Measurements from ENCODE around the gene MAD1L1. TPM values are rescaled to one million over a fixed set of nuclear protein-coding genes. Genes with fewer than 3 reads are reported as not detected.

MAD1L1 gene
- total RNA-seq, 1 donor from 2014 or later = 32.7 TPM

DNA sequence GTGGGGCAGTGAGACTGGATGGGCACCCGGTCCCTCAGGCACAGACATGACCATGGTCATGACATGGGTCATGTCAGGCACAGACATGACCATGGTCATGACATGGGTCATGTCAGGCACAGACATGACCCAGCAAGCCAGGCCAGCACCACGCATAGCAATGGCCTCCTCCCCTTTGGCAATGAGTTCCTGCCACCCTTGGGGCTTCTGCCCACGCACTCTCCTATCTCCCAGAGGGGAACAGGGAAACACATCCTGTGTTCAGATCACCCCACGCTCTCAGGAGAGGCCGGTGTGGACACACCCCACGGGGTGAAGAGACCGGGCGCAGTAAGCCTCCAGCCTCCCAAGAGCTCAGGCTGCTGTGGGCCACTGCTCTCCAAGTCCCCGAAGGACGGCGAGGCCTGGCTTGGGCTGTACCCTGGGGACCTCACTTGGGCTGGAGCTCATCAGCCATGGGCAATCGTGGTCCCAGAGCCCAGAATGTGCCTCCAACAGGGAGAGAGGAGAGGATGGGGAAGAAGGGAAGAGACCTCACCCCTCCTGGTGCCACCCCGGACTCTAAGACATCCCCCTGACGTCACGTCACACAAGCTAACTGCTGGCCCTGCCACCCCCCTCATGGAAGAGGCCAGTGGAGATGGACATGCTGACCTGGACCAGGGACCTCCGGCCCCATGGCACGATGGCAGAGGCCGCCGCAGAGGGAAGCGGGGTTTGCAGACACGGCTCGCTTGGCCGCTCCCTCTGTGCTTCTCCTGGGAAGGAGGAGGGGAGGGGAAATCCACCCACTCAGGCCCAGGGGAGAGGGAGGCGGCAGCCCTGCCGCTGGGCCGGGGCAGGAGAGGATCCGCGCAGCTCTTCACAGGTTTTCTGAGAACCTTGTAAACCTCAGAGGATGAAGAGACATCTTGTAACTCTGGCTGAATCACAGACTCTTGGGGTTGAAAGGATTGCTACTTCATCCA lies 293.0 kb downstream of the MAD1L1 start:
- Mint-ChIP-seq H3K9me3 (ENCODE audit: unreplicated experiment) (no peaks in the 10 kb centered on the region), H3K27me3 (ENCODE audit: unreplicated experiment) (no peaks in the 10 kb centered on the region), H3K36me3 (ENCODE audit: unreplicated experiment) (peaks cover 3% of the 10 kb centered on the region), H3K27ac (ENCODE audit: unreplicated experiment) (no peak overlapping the region), H3K4me1 (ENCODE audit: unreplicated experiment) (peaks cover 23% of the 10 kb centered on the region), H3K4me3 (ENCODE audit: unreplicated experiment) (no peak overlapping the region)
- DNase-seq (ENCODE audit: extremely low spot score, unreplicated experiment) = no peak
- no peak for TF ChIP-seq CTCF (IDR thresholded peaks at IDR 0.05)

DNA sequence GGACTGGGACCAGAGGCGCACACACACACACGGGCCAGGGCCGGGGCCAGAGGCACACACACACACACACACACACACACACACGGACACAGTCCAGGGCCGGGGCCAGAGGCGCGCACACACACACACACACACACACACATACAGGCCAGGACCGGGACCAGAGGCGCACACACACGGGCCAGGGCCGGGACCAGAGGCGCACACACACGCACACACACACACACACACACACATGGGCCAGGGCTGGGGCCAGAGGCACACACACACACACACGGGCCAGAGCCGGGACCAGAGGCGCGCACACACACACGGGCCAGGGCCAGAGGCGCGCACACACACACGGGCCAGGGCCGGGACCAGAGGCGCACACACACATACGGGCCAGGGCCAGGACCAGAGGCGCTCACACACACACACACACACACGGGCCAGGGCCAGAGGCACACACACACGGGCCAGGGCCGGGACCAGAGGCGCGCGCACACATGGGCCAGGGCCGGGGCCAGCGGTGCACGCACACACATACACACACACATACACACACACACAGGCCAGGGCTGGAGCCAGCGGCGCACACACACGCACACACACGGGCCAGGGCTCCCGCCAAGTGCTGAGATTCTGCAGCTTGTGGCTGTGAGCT lies 293.8 kb downstream of the MAD1L1 start:
- no peak for TF ChIP-seq CTCF (IDR thresholded peaks at IDR 0.05)
- no peak for DNase-seq (ENCODE audit: extremely low spot score, unreplicated experiment)
- no peak overlapping the region for H3K27ac Mint-ChIP-seq (ENCODE audit: unreplicated experiment)

DNA sequence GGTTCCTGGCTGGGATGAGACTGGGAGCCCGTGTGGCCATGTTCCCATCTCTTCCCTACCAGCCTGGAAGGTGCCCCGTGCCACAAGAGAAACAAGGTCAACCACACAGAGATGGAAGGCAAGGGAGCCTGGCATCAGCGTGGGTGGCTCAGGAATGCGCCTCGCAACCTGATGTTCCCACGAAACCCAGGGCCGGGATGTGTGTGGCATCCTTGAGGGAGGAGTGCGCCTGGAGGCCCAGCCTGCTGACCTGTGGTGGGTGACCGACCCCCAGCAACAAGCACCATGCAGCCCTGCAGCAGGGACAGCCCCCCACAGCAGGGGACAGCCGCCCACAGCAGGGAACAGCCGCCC lies 295.5 kb downstream of the MAD1L1 start:
- H3K27ac Mint-ChIP-seq (ENCODE audit: unreplicated experiment) = no peak overlapping the region
- no peak for TF ChIP-seq CTCF (IDR thresholded peaks at IDR 0.05)

More for the DNA sequence above, 293.8 kb downstream of the MAD1L1 start:
- peaks cover 18% of the 10 kb centered on the region for H3K4me1 Mint-ChIP-seq (ENCODE audit: unreplicated experiment)
- no peaks in the 10 kb centered on the region for H3K27me3 Mint-ChIP-seq (ENCODE audit: unreplicated experiment)
- H3K9me3 Mint-ChIP-seq (ENCODE audit: unreplicated experiment) = no peaks in the 10 kb centered on the region
- peaks cover 5% of the 10 kb centered on the region for H3K36me3 Mint-ChIP-seq (ENCODE audit: unreplicated experiment)
- no peak overlapping the region for H3K4me3 Mint-ChIP-seq (ENCODE audit: unreplicated experiment)

DNA sequence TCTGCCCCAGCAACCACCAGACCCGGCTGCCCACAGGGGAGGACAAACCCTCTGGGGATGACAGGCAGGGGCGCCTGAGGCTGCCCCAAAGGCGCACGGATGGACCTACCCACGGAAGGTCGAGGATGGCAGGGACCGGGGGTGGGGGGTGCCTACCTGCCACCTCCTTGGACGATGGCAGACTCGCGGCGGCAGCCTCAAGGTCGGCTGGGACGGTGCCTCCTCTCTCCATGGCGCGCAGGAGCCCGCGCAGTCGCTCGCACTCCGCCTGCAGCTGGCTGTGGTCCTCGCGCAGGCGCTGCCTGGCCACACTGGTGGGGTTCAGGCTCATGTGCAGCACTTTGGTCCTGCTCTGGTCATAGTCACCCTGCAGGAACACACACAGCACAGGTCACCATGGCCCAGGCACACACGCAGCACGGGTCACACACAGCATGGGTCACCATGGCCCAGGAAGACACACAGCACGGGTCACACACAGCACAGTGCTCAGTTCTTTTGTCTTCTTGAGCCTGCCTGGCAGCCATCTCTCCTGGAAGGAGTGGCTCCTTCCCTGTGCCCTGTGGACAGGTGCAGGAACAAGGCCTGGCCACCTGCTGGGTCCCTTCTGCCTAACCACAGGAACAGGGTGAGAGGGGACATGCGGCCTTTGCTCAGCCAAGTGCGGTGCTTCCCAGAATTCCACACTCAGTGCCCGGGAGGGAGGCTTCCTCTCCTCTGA lies 296.1 kb downstream of the MAD1L1 start:
- Mint-ChIP-seq H3K36me3 (ENCODE audit: unreplicated experiment) (peaks cover 5% of the 10 kb centered on the region), H3K4me3 (ENCODE audit: unreplicated experiment) (no peak overlapping the region), H3K27me3 (ENCODE audit: unreplicated experiment) (no peaks in the 10 kb centered on the region), H3K27ac (ENCODE audit: unreplicated experiment) (no peak overlapping the region), H3K4me1 (ENCODE audit: unreplicated experiment) (peaks cover 18% of the 10 kb centered on the region), H3K9me3 (ENCODE audit: unreplicated experiment) (no peaks in the 10 kb centered on the region)
- no peak for TF ChIP-seq CTCF (IDR thresholded peaks at IDR 0.05)
- DNase-seq (ENCODE audit: extremely low spot score, unreplicated experiment) = no peak

More for the DNA sequence above, 295.5 kb downstream of the MAD1L1 start:
- H3K9me3 Mint-ChIP-seq (ENCODE audit: unreplicated experiment) = no peaks in the 10 kb centered on the region
- no peaks in the 10 kb centered on the region for H3K27me3 Mint-ChIP-seq (ENCODE audit: unreplicated experiment)
- H3K4me3 Mint-ChIP-seq (ENCODE audit: unreplicated experiment) = no peak overlapping the region
- peaks cover 5% of the 10 kb centered on the region for H3K36me3 Mint-ChIP-seq (ENCODE audit: unreplicated experiment)
- peaks cover 17% of the 10 kb centered on the region for H3K4me1 Mint-ChIP-seq (ENCODE audit: unreplicated experiment)
- no peak for DNase-seq (ENCODE audit: extremely low spot score, unreplicated experiment)

- Mint-ChIP-seq H3K4me3 (ENCODE audit: unreplicated experiment) (no peak overlapping the region), H3K4me1 (ENCODE audit: unreplicated experiment) (peaks cover 21% of the 10 kb centered on the region), H3K9me3 (ENCODE audit: unreplicated experiment) (no peaks in the 10 kb centered on the region), H3K27ac (ENCODE audit: unreplicated experiment) (no peak overlapping the region), H3K27me3 (ENCODE audit: unreplicated experiment) (no peaks in the 10 kb centered on the region), H3K36me3 (ENCODE audit: unreplicated experiment) (peaks cover 5% of the 10 kb centered on the region)
- TF ChIP-seq CTCF (IDR thresholded peaks at IDR 0.05) = no peak
- DNase-seq (ENCODE audit: extremely low spot score, unreplicated experiment) = no peak
Measured at GRCh38 chr7:1936006-1936310, 296.8 kb downstream of the MAD1L1 start.

Data from osteocyte (in vitro differentiated cells).